K562 (cell line): Measurements from ENCODE around the gene STX19. TPM values are rescaled to one million over a fixed set of nuclear protein-coding genes. Genes with fewer than 3 reads are reported as not detected.

Experiments used
- ATAC-seq: fragments of 200-7000 bp; cut with Tn5 transposase; 3 replicates; pipeline ENCODE4 v1.9.1; 2020; ENCODE audit warnings: moderate library complexity
- BruUV-seq: library from RNA; stranded (reverse); fragments of 400-500 nt; replicated peaks from 2 replicates; lab custom pipeline; 2021; lab: Mats Ljungman, UMichigan
- CTCF ChIA-PET: fragments of 300-600 bp; formaldehyde crosslinking; extraction: SDS; loops from one replicate; lab custom pipeline; 2021; ENCODE audit warnings: low intra/inter-chr PET ratio; lab: Yijun Ruan, JAX
- POLR2A ChIA-PET: fragments of 300-600, 350-650 bp; sonication (Branson Sonifier 250); formaldehyde crosslinking; extraction: SDS; loops from one replicate; lab custom pipeline; 2021; ENCODE audit warnings: antibody characterized with exemption, inconsistent platforms; lab: Yijun Ruan, JAX
- DNase-seq, 4 experiments: peaks; one replicate each; pipeline versions ENCODE4 v3.0.0 to v3.0.0-alpha.2; 2011 to 2018; ENCODE audit warnings: low spot score in 3 of 4, mixed read lengths in 3 of 4; ENCODE audit errors: extremely low read depth in 1 of 4
- FAIRE-seq: peaks from 2 replicates; lab custom pipeline; 2011; peaks lifted over from hg19 to GRCh38; lab: Jason Lieb, UNC
- H2AFZ ChIP-seq: 2 replicates; pipeline ENCODE4 v1.6.0; 2011; ENCODE audit warnings: low read depth, low read length, control low read depth, inconsistent platforms
- H3K27ac ChIP-seq: fragments of 200-600 bp; 3 replicates; pipeline ENCODE4 v1.8.0; 2011; ENCODE audit warnings: low read depth, mild to moderate bottlenecking, control low read depth, inconsistent platforms, low read length, moderate library complexity, mixed read lengths; ENCODE audit errors: extremely low read depth
- H3K27me3 ChIP-seq, 2 experiments: fragments of 300-600 bp in 1 of 2; 2 replicates in 1 of 2; 3 replicates in 1 of 2; pipeline versions ENCODE4 v1.6.0 to v1.8.0; 2011; ENCODE audit warnings: inconsistent platforms in 2 of 2, low read length in 2 of 2, mild to moderate bottlenecking in 1 of 2, mixed read lengths in 1 of 2, moderate library complexity in 1 of 2; ENCODE audit not compliant: control insufficient read depth in 2 of 2, insufficient read depth in 2 of 2
- H3K36me3 ChIP-seq: fragments of 300-600 bp; 3 replicates; pipeline ENCODE4 v1.8.0; 2011; ENCODE audit warnings: mild to moderate bottlenecking, low read length, inconsistent platforms; ENCODE audit not compliant: control insufficient read depth, insufficient read depth
- H3K4me1 ChIP-seq, 2 experiments: fragments of 200-600 bp in 1 of 2; replicated peaks in 1 of 2; 2 replicates in 1 of 2; 3 replicates in 1 of 2; pipeline versions ENCODE4 v1.5.1 to v1.8.0; 2011; ENCODE audit warnings: inconsistent platforms in 2 of 2, low read length in 2 of 2, mild to moderate bottlenecking in 1 of 2, mixed read lengths in 1 of 2, moderate library complexity in 1 of 2; ENCODE audit not compliant: control insufficient read depth in 2 of 2, insufficient read depth in 2 of 2
- H3K4me2 ChIP-seq: 2 replicates; pipeline ENCODE4 v1.6.1; 2011; ENCODE audit warnings: low read length, control low read depth, inconsistent platforms, mixed read lengths; ENCODE audit not compliant: insufficient read depth
- H3K4me3 ChIP-seq: fragments of 200-600 bp; sonication (generic), shearing (Covaris generic); 2 replicates; pipeline ENCODE4 v1.5.1; 2016; ENCODE audit warnings: control low read depth, inconsistent platforms
- H3K79me2 ChIP-seq: fragments of 200-600 bp; 3 replicates; pipeline ENCODE4 v1.8.0; 2011; ENCODE audit warnings: low read length, inconsistent platforms; ENCODE audit not compliant: control insufficient read depth, insufficient read depth
- H3K9ac ChIP-seq, 2 experiments: 2 replicates each; pipeline versions ENCODE4 v1.6.0 to v1.6.1; 2011; ENCODE audit warnings: low read depth in 2 of 2, low read length in 2 of 2, control low read depth in 1 of 2, inconsistent platforms in 1 of 2, mild to moderate bottlenecking in 1 of 2, mixed read lengths in 1 of 2; ENCODE audit not compliant: insufficient read depth in 1 of 2
- H3K9me1 ChIP-seq: one replicate; pipeline ENCODE4 v1.6.0; 2011; ENCODE audit warnings: inconsistent platforms, mild to moderate bottlenecking, low read length, moderate library complexity; ENCODE audit not compliant: control insufficient read depth, insufficient read depth
- H3K9me3 ChIP-seq: replicated peaks from 2 replicates; pipeline ENCODE4 v1.5.1; 2011; ENCODE audit warnings: low read depth, low read length, inconsistent platforms; ENCODE audit not compliant: control insufficient read depth, insufficient read depth
- H4K20me1 ChIP-seq: replicated peaks from 2 replicates; pipeline ENCODE4 v1.6.1; 2011; ENCODE audit warnings: low read length, inconsistent platforms, mixed read lengths; ENCODE audit not compliant: control insufficient read depth, insufficient read depth
- BDP1 ChIP-seq: IDR thresholded peaks from 3 replicates; pipeline ENCODE4 v1.6.1; 2011; ENCODE audit not compliant: insufficient read length, insufficient read depth
- FOS ChIP-seq: IDR thresholded peaks from 3 replicates; pipeline ENCODE4 v1.6.1; 2011; ENCODE audit not compliant: insufficient read length; ENCODE audit errors: extremely low read depth
- HEY1 ChIP-seq: fragments of 250-450 bp; sonication (Bioruptor Pico); IDR thresholded peaks from 2 replicates; pipeline ENCODE4 v1.5.0; 2020; ENCODE audit warnings: mild to moderate bottlenecking, moderate library complexity, borderline replicate concordance
- IRF2 ChIP-seq: sonication (generic); formaldehyde crosslinking; IDR thresholded peaks from 2 replicates; pipeline ENCODE4 v1.8.1; 2022; ENCODE audit warnings: mild to moderate bottlenecking, missing genetic modification reagents
- KLF1 ChIP-seq: fragments of 450-650 bp; IDR thresholded peaks from 2 replicates; pipeline ENCODE4 v1.6.1; 2016; ENCODE audit warnings: missing genetic modification characterization, missing compliant biosample characterization
- MECOM ChIP-seq: fragments of 250-450 bp; sonication (Bioruptor Pico); IDR thresholded peaks from 2 replicates; pipeline ENCODE4 v1.8.0; 2022; ENCODE audit warnings: inconsistent platforms
- PRMT5 ChIP-seq: sonication (generic); formaldehyde crosslinking; IDR thresholded peaks from 2 replicates; pipeline ENCODE4 v1.5.0; 2020; ENCODE audit warnings: missing genetic modification reagents
- SETDB1 ChIP-seq: IDR thresholded peaks from one replicate; pipeline ENCODE4 v1.6.1; 2012; ENCODE audit warnings: low read length, control low read depth, inconsistent platforms
- TAF1 ChIP-seq: IDR thresholded peaks from 2 replicates; pipeline ENCODE4 v1.6.1; 2011; ENCODE audit warnings: mild to moderate bottlenecking, low read length, moderate library complexity; ENCODE audit not compliant: insufficient read depth, control insufficient read depth, severe bottlenecking; ENCODE audit errors: extremely low read depth
- ZFPM2 ChIP-seq: fragments of 250-450 bp; sonication (Bioruptor Pico); IDR thresholded peaks from 2 replicates; pipeline ENCODE4 v1.5.1; 2022; ENCODE audit warnings: mild to moderate bottlenecking
- ZNF140 ChIP-seq: fragments of 250-450 bp; sonication (Bioruptor Pico); IDR thresholded peaks from 2 replicates; pipeline ENCODE4 v1.8.0; 2021; ENCODE audit warnings: moderate library complexity, mild to moderate bottlenecking, inconsistent platforms
- ZNF324 ChIP-seq: fragments of 250-450 bp; sonication (Bioruptor Pico); IDR thresholded peaks from 2 replicates; pipeline ENCODE4 v1.4.0; 2020; ENCODE audit warnings: mild to moderate bottlenecking
- ZNF696 ChIP-seq: fragments of 250-450 bp; sonication (Bioruptor Pico); conservative IDR thresholded peaks from 2 replicates; pipeline ENCODE4 v1.4.0; 2020; ENCODE audit warnings: mild to moderate bottlenecking, moderate library complexity
- WGBS: fragments of 100-300 bp; shearing (Covaris generic); methylation state at CpG from one replicate; pipeline ENCODE4 v1.1.6; 2016; ENCODE audit warnings: low coverage, mixed read lengths; ENCODE audit not compliant: insufficient coverage; ENCODE audit errors: missing lambda C conversion rate; 5-methylcytosine and 5-hydroxymethylcytosine counted together
- in situ Hi-C: fragments of 300-500 bp; cut with MboI; formaldehyde crosslinking; loops from 4 replicates; pipeline ENCODE4 v1.15.0; 2018; ENCODE audit warnings: inconsistent platforms, mixed read lengths
- intact Hi-C: fragments of 100-400 bp; cut with micrococcal nuclease; formaldehyde crosslinking; loops from 2 replicates; pipeline ENCODE4 v1.14.2; 2022
- polyA plus RNA-seq, 8 experiments: library from polyadenylated mRNA; depleted of rRNA in 4 of 8; stranded (reverse) in 5 of 8; unstranded in 3 of 8; fragments of >200 nt; fragmentation: Nextera tagmentation in 2 of 8; fragmentation: Illumina TruSeq in 1 of 8; extraction: Ambion mirVana in 2 of 8; extraction: Trizol in 1 of 8; gene quantifications; 2 replicates each; pipeline versions ENCODE4 v1.2.1 to v1.2.3, GENCODE V29; 2011 to 2014; ENCODE audit warnings: inconsistent platforms in 1 of 8, missing spikeins in 1 of 8
- total RNA-seq, 7 experiments: library from RNA; depleted of rRNA in 6 of 7; stranded (reverse); fragments of >200 nt in 6 of 7; fragmentation: Illumina TruSeq in 2 of 7; extraction: Trizol in 2 of 7; gene quantifications; 2 replicates each; pipeline versions ENCODE4 v1.2.1 to v1.2.3, GENCODE V29; 2011 to 2021; ENCODE audit warnings: low replicate concordance in 1 of 7
- TF ChIP-seq, protein P1 (sequence below): fragments of 450-650 bp; IDR thresholded peaks from 2 replicates; pipeline ENCODE4 v1.7.0; 2016; ENCODE audit warnings: borderline replicate concordance
- TF ChIP-seq, protein P2 (sequence below): sonication (generic); formaldehyde crosslinking; IDR thresholded peaks from 2 replicates; pipeline ENCODE4 v1.8.0; 2022; ENCODE audit warnings: mild to moderate bottlenecking, missing genetic modification reagents
- TF ChIP-seq, protein P3 (sequence below): fragments of 250-450 bp; sonication (Bioruptor Pico); IDR thresholded peaks from 2 replicates; pipeline ENCODE4 v1.5.0; 2022; ENCODE audit warnings: mild to moderate bottlenecking
- TF ChIP-seq, protein P4 (sequence below): fragments of 450-650 bp; conservative IDR thresholded peaks from 2 replicates; pipeline ENCODE4 v1.6.1; 2016; ENCODE audit warnings: missing genetic modification characterization, low read depth, mild to moderate bottlenecking, missing compliant biosample characterization, moderate library complexity

STX19 gene
- total and polyA plus RNA-seq, 9 of the 15 experiments (the other 6 are each of a cell fraction or from before 2014, with no cell fraction given), result 0.04 TPM; not detected in 8

DNA sequence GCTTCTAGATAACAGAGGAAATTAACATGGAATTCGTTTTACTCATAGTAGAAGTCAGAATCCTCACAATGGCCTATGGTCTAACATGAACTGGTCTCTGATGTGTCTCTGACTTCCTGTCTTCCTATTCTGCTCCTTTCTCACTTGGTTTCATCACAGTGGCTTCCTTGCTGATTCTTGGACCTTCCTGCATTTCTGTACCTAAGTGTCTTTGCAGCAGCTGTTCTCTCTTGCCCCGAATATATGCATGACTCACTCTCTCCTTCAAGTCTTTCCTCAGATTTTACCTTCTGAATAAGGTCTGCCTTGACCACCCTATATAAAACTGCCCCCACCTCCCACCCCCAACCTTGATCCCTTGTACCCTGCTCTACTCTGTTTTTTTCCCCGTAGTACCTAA is 34.3 kb downstream of the STX19 start (continued):
- TF ChIP-seq BDP1 (no peak), FOS (no peak), ZNF324 (no peak), PRMT5 (no peak), IRF2 (no peak), MECOM (CRISPR knock-in tag) (no peak)
- TF ChIP-seq, protein P1, sequence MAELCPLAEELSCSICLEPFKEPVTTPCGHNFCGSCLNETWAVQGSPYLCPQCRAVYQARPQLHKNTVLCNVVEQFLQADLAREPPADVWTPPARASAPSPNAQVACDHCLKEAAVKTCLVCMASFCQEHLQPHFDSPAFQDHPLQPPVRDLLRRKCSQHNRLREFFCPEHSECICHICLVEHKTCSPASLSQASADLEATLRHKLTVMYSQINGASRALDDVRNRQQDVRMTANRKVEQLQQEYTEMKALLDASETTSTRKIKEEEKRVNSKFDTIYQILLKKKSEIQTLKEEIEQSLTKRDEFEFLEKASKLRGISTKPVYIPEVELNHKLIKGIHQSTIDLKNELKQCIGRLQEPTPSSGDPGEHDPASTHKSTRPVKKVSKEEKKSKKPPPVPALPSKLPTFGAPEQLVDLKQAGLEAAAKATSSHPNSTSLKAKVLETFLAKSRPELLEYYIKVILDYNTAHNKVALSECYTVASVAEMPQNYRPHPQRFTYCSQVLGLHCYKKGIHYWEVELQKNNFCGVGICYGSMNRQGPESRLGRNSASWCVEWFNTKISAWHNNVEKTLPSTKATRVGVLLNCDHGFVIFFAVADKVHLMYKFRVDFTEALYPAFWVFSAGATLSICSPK, result no peak
- TF ChIP-seq, protein P2, sequence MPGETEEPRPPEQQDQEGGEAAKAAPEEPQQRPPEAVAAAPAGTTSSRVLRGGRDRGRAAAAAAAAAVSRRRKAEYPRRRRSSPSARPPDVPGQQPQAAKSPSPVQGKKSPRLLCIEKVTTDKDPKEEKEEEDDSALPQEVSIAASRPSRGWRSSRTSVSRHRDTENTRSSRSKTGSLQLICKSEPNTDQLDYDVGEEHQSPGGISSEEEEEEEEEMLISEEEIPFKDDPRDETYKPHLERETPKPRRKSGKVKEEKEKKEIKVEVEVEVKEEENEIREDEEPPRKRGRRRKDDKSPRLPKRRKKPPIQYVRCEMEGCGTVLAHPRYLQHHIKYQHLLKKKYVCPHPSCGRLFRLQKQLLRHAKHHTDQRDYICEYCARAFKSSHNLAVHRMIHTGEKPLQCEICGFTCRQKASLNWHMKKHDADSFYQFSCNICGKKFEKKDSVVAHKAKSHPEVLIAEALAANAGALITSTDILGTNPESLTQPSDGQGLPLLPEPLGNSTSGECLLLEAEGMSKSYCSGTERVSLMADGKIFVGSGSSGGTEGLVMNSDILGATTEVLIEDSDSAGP, result no peak

DNA sequence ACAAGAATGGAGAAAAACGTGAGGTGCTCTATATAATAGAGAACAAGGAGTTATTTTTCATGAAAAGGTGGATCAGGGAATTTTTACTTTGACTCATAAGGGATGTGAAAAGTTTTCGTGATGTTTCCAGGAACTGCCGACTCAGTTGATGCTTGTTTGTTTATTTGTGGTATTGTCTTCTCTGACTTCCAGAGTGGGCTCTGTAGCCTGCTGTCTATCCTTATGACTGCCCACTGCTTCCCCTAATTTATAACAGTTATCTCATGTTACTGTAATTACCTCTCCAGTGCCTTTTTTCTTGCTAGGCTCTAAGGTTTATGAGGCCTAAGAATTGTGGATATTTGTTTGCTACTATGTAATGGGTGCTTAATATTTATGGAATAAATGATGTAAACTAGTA is 36.2 kb downstream of the STX19 start:
- no peaks in the 10 kb centered on the region for H3K9me3 ChIP-seq
- intact Hi-C loops, result no loop called here
- no TSS peak for BruUV-seq
- no peak for DNase-seq
- H4K20me1 ChIP-seq, result no peaks in the 10 kb centered on the region
- H3K9ac ChIP-seq, result no peak overlapping the region
- H3K4me1 ChIP-seq, result peaks cover 2 to 6% of the 10 kb centered on the region in 2 experiments; a peak in 2 of 5 replicates
- no peak overlapping the region for H3K4me3 ChIP-seq
- no peaks in the 10 kb centered on the region for H3K27me3 ChIP-seq
- no peaks in the 10 kb centered on the region for H3K9me1 ChIP-seq
- in situ Hi-C loops, result no loop called here
- ATAC-seq, result no peak
- no peak overlapping the region for H3K4me2 ChIP-seq
- POLR2A ChIA-PET, result no interaction called here
- H2AFZ ChIP-seq, result no peak overlapping the region
- CTCF ChIA-PET, result no interaction called here
- H3K27ac ChIP-seq, result no peak overlapping the region
- FAIRE-seq, result no peak
- WGBS, result 75% methylated on average over 3 of the region's 3 CpGs
- peaks cover 51% of the 10 kb centered on the region for H3K79me2 ChIP-seq
- peaks cover 3% of the 10 kb centered on the region; the same call in 1 of the 3 replicates for H3K36me3 ChIP-seq
- TF ChIP-seq TAF1 (no peak), ZNF696 (CRISPR knock-in tag) (no peak), ZFPM2 (CRISPR knock-in tag) (no peak), SETDB1 (no peak), ZNF140 (no peak), KLF1 (tag) (no peak), HEY1 (CRISPR knock-in tag) (no peak)
- TF ChIP-seq, protein P3, sequence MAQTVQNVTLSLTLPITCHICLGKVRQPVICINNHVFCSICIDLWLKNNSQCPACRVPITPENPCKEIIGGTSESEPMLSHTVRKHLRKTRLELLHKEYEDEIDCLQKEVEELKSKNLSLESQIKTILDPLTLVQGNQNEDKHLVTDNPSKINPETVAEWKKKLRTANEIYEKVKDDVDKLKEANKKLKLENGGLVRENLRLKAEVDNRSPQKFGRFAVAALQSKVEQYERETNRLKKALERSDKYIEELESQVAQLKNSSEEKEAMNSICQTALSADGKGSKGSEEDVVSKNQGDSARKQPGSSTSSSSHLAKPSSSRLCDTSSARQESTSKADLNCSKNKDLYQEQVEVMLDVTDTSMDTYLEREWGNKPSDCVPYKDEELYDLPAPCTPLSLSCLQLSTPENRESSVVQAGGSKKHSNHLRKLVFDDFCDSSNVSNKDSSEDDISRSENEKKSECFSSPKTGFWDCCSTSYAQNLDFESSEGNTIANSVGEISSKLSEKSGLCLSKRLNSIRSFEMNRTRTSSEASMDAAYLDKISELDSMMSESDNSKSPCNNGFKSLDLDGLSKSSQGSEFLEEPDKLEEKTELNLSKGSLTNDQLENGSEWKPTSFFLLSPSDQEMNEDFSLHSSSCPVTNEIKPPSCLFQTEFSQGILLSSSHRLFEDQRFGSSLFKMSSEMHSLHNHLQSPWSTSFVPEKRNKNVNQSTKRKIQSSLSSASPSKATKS (CRISPR knock-in tag), result no peak
- TF ChIP-seq, protein P4, sequence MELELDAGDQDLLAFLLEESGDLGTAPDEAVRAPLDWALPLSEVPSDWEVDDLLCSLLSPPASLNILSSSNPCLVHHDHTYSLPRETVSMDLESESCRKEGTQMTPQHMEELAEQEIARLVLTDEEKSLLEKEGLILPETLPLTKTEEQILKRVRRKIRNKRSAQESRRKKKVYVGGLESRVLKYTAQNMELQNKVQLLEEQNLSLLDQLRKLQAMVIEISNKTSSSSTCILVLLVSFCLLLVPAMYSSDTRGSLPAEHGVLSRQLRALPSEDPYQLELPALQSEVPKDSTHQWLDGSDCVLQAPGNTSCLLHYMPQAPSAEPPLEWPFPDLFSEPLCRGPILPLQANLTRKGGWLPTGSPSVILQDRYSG (tag), result no peak
